Neuron (in vitro differentiated cells): ENCODE data around the gene GMDS.
"Not testable (repeated sequence)": the region's sequence is repeated elsewhere in the genome, so short reads cannot be mapped to it uniquely, and the experiment has no call there.

Experiments used
- H2AFZ ChIP-seq: one replicate; pipeline ENCODE4 v1.6.1; 2013; ENCODE audit warnings: low read depth, mild to moderate bottlenecking, inconsistent platforms, low read length, moderate library complexity
- H3K27me3 ChIP-seq: one replicate; pipeline ENCODE4 v1.6.1; 2013; ENCODE audit warnings: low read length; ENCODE audit not compliant: insufficient read depth
- H3K36me3 ChIP-seq: one replicate; pipeline ENCODE4 v1.6.1; 2013; ENCODE audit warnings: low read length; ENCODE audit not compliant: insufficient read depth
- H3K4me1 ChIP-seq: one replicate; pipeline ENCODE4 v1.6.1; 2013; ENCODE audit warnings: low read length; ENCODE audit not compliant: insufficient read depth
- H3K4me3 ChIP-seq: 2 replicates; pipeline ENCODE4 v1.5.1; 2013; ENCODE audit warnings: mild to moderate bottlenecking, low read length, moderate library complexity
- H3K9me3 ChIP-seq: one replicate; pipeline ENCODE4 v1.6.1; 2013; ENCODE audit warnings: low read length

Gene GMDS

GRCh38 chr6:1695546-1696462 lies 549.6 kb downstream of the GMDS start:
- Histone ChIP-seq H3K4me3 (no peak overlapping the region), H3K27me3 (no peaks in the 10 kb centered on the region), H3K4me1 (no peaks in the 10 kb centered on the region), H2AFZ (no peak overlapping the region), H3K36me3 (no peaks in the 10 kb centered on the region), H3K9me3 (no peaks in the 10 kb centered on the region)

- not testable (repeated sequence) for H3K36me3 ChIP-seq, H2AFZ ChIP-seq, H3K9me3 ChIP-seq, H3K4me1 ChIP-seq, H3K27me3 ChIP-seq, H3K4me3 ChIP-seq
These were observed 553.6 kb downstream of the GMDS start for GRCh38 chr6:1691828-1692227.

DNA sequence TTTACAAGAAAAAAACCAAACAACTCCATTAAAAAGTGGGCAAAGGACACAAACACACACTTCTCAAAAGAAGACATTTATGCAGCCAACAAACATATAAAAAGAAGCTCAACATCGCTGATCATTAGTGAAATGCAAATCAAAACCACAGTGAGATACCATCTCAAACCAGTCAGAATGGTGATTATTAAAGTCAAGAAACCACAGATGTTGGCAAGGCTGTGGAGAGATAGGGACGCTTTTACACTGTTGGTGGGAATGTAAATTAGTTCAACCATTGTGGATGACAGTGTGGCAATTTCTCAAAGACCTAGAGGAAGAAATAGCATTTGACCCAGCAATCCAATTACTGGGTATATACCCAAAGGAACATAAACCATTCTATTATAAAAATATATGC lies 554.7 kb downstream of the GMDS start:
- not testable (repeated sequence) for H2AFZ ChIP-seq, H3K4me3 ChIP-seq, H3K36me3 ChIP-seq

DNA sequence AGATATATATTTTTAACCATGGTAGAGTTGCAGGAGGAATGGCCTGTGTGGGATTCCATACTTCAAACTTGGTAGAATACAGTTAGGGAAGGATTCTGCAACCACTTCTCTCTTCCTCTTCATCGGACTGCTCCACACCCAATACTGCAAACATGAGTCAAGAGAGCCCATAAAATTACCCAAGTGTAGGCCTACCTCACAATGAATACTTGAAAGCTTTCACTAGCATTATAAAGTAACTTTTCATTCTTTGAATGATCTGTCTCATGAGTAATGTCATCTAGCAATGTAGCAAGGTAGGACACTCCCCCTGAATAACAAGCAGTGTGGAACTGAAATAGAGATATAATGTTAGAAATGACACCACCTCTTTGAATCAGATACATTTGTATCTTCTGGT lies 556.3 kb downstream of the GMDS start:
- Histone ChIP-seq H3K27me3 (no peaks in the 10 kb centered on the region), H3K36me3 (no peaks in the 10 kb centered on the region), H3K9me3 (no peaks in the 10 kb centered on the region), H2AFZ (no peak overlapping the region), H3K4me3 (no peak overlapping the region), H3K4me1 (no peaks in the 10 kb centered on the region)

More for the DNA sequence above, 554.7 kb downstream of the GMDS start:
- H3K9me3 ChIP-seq, H3K27me3 ChIP-seq, H3K4me1 ChIP-seq: not testable (repeated sequence)

DNA sequence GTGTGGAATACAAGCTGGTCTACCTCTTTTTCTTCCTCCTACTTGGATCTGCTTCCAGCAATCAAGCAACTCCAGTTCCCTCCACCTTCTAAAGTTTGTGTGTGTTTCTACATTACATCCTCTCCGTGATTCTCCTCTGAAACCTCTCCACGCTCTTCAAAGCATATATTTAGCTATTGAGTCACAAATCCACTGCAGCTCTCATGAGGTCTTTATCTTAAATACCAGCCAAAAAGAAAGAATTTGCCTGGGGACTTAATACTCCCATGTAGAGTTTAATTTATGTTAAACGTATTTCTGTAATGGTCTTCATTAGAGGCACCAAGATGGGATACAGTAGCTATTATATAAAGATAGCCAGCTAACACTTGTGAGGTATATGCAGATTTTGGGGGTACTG lies 557.0 kb downstream of the GMDS start:
- no peak overlapping the region for H3K4me3 ChIP-seq
- H3K9me3 ChIP-seq, result no peaks in the 10 kb centered on the region
- H2AFZ ChIP-seq, result no peak overlapping the region
- H3K27me3 ChIP-seq, result no peaks in the 10 kb centered on the region
- H3K36me3 ChIP-seq, result no peaks in the 10 kb centered on the region
- H3K4me1 ChIP-seq, result no peaks in the 10 kb centered on the region

DNA sequence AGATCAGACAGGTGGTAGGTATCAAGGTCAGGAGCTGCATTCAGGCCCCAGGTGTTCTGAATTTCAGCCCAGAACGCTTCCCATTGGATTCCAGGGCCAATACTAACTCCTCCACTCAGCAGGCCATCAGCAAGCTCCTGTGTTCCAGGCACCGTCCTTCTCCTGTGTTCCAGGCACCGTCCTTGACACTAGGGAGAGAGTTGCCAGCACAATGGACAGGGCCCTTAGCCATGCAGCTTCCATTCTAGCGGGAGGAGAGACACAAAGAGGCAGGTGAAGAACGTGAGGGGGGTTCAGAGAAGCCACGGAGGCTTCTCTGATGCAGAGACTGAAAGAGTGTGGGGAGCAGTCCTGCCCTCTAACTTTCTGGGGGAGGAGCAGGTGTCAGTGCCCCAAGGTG lies 558.0 kb downstream of the GMDS start:
- H3K27me3 ChIP-seq, result no peaks in the 10 kb centered on the region
- no peak overlapping the region for H3K4me3 ChIP-seq
- no peaks in the 10 kb centered on the region for H3K4me1 ChIP-seq
- no peak overlapping the region for H2AFZ ChIP-seq
- no peaks in the 10 kb centered on the region for H3K36me3 ChIP-seq
- H3K9me3 ChIP-seq, result no peaks in the 10 kb centered on the region

DNA sequence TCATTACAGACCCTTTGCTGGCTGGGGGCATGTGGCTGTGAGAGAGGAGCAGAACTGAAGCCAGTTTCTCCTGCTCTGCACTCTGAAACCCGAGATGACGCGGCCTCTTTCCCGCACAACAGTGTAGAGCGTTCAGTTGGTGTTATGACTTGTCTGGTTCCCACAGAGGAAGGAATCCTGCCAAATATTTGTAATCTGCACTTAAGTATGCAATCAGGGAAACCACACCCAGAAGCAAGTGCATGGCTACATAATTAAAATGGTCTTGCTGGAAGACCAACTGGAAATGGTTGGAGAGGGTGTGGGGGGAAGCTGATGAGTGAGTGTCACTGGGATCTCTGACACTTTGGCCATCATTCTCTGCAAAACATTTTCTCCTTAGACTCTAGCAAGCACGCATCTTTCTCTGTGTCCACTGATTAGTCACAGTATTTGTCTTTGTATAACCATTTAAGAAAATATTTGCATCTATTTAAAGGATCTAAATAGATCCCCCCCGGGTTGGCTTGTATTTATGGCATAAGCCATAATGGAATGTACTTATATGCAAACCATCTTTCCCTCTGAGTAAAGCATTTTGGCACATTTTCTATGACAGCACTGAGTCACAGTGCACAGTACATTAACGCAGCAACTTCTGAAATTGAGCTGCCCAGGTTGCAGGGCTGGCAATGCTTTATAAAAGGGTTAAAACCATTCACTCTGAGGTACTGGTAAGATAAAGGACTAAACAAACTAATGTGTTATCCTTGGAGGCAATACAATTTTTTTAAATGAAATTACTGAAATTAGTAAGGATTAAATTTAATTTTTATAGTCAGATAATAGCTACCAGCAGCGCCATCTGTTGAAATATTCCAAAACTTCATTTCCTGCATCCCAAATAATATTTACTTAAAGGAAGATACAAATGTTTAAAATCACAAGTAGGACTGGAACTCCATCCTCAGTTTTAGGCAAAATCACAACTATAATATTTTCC lies 559.0 kb downstream of the GMDS start:
- no peak overlapping the region for H2AFZ ChIP-seq
- no peaks in the 10 kb centered on the region for H3K27me3 ChIP-seq
- no peak overlapping the region for H3K4me3 ChIP-seq
- no peaks in the 10 kb centered on the region for H3K9me3 ChIP-seq
- H3K4me1 ChIP-seq, result no peaks in the 10 kb centered on the region
- no peaks in the 10 kb centered on the region for H3K36me3 ChIP-seq

DNA sequence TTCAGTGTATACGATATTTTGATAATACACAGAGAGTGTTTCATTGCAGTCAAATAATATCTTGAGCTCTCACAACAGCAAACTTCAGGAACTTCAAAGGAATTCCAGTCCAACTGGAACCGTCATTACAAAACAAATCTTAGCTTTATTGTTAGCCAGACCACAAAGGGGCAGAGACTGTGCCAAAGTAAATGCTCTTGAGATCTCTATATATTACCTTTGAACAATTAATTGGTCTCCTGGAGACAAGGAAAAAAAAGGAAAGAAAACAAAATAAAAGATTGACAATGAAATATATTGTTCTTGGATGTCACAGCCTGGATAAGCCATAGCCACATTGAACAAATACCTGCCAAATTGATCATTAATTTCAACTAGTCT lies 565.7 kb downstream of the GMDS start:
- no peak overlapping the region for H3K4me3 ChIP-seq
- no peaks in the 10 kb centered on the region for H3K36me3 ChIP-seq
- H3K4me1 ChIP-seq, result peaks cover 3% of the 10 kb centered on the region
- no peak overlapping the region for H2AFZ ChIP-seq
- H3K9me3 ChIP-seq, result no peaks in the 10 kb centered on the region
- no peaks in the 10 kb centered on the region for H3K27me3 ChIP-seq

GRCh38 chr6:1679031-1679687 lies 566.2 kb downstream of the GMDS start:
- H3K27me3 ChIP-seq, result no peaks in the 10 kb centered on the region
- no peak overlapping the region for H3K4me3 ChIP-seq
- no peak overlapping the region for H2AFZ ChIP-seq
- H3K36me3 ChIP-seq, result no peaks in the 10 kb centered on the region
- no peaks in the 10 kb centered on the region for H3K9me3 ChIP-seq
- H3K4me1 ChIP-seq, result peaks cover 3% of the 10 kb centered on the region

DNA sequence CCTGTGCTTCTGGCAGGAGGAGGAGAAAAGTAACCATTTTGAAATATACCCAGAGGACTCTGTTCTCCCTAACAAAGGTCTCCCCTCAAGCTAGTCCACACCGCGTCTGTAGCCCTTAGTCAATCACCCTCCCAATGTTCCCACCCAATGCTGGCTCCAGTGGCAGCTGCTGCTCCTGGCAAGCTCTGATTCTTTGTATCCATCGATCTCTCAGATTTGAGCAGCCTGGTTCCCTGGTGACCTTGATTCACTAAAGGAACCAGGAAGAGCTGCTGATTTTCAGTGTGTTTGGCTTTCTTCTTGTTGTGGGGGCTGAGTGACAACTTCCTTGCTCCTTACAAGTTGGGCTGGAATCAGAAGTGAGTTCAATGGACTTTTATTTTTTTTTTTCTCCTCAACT lies 567.2 kb downstream of the GMDS start:
- Histone ChIP-seq H3K4me3 (no peak overlapping the region), H2AFZ (no peak overlapping the region), H3K9me3 (no peaks in the 10 kb centered on the region), H3K27me3 (no peaks in the 10 kb centered on the region), H3K36me3 (no peaks in the 10 kb centered on the region), H3K4me1 (peaks cover 3% of the 10 kb centered on the region)

DNA sequence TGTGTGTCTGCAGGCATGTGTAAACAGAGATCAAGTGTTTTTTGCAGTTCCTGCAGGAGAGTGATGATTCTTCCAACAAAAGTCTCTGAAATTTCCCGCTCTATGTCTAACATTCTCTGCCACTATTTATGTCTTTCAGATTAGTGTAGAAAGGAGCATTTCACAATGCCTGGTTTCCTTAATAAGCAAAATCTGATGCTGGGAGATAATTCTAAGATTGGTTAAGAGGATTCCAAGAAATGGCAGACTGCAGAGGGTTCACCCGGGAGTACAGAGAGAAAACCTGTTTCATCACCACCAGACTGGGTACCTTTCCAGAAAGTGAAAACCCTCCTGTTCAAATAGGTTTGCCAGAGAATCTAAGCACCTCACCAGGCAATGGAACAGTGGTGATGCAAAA lies 573.0 kb downstream of the GMDS start:
- H3K27me3 ChIP-seq, result no peaks in the 10 kb centered on the region
- H3K4me1 ChIP-seq, result peaks cover 19% of the 10 kb centered on the region
- no peak overlapping the region for H2AFZ ChIP-seq
- H3K9me3 ChIP-seq, result no peaks in the 10 kb centered on the region
- no peak overlapping the region for H3K4me3 ChIP-seq
- H3K36me3 ChIP-seq, result no peaks in the 10 kb centered on the region

DNA sequence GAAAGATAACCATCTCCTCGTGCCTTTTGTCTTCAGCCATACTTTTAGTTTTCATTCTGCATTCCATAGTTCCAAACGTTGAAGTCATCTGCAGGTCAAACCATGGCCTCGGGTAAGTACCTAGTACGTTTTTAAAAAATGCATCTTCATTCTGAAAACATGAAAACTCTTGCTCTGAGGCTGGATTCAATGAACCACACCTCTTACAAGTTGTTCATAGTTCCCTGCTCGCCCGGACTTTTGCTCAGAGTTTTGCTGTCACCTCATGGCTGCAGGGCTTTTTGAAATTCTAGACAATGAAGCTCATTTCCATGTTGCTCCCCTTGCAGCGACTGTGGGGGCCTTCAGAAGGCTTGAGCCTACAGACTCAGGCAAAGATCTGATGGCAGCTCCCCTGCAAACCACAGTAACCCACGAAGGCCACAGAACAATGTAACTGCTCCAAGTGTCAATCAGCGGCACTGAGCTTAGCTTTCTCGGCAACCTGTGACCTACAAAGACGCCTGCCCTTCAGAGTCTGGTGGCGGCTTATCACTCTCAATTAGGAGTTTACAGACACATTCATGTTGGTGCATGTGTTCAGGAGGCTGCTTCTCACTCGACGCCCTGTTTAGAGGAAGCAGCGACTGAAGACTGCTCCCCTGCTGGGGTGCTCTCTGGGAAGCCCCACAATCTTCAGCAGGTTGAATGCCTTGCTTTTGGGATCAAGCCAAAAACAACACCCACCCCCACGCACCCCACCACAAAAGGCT lies 574.5 kb downstream of the GMDS start:
- no peaks in the 10 kb centered on the region for H3K27me3 ChIP-seq
- peaks cover 19% of the 10 kb centered on the region for H3K4me1 ChIP-seq
- no peaks in the 10 kb centered on the region for H3K9me3 ChIP-seq
- H2AFZ ChIP-seq, result no peak overlapping the region
- no peak overlapping the region for H3K4me3 ChIP-seq
- H3K36me3 ChIP-seq, result no peaks in the 10 kb centered on the region
